ENCODE measurements around the gene ESAM.

DNA sequence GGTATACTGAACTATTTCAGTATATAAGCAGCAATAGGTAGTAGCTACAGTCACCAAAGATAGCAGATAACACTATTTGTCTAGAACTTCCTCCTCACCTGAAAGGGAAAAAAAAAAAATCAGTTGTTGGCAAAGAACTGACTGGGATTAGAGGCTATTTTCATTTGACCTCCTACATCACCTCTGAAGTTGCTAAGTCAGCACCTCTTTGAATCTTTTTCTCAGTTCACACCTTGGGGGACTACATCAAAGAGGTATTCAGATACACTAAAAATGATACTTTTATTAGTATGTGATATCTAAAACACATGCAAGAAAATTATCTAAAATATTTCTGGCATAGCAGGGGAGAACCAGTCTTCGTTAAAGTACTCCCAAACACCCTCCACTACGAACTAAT lies 22.0 kb upstream of the ESAM start:
- no peak for TF ChIP-seq GATA2 (IDR thresholded peaks at IDR 0.05; ENCODE audit: low read depth, low read length)
- TF ChIP-seq GATA3 (IDR thresholded peaks at IDR 0.05; ENCODE audit: low read depth, low read length), result no peak
